Adrenal gland (tissue), 5 donors: ENCODE measurements around the gene ERBB4.

Experiments used
- CTCF ChIP-seq, 6 experiments: fragments of 450-650 bp in 4 of 6; fragments of 200-600 bp in 2 of 6; sonication (generic) in 1 of 6; IDR thresholded peaks; 1 replicate in 5 of 6; 2 replicates in 1 of 6; pipeline versions ENCODE4 v1.5.1 to v1.8.0; 2016 to 2021; ENCODE audit warnings: antibody characterized with exemption in 6 of 6, mild to moderate bottlenecking in 2 of 6, moderate library complexity in 1 of 6
- POLR2A ChIP-seq, 2 donors: fragments of 450-650 bp; IDR thresholded peaks; one replicate each; pipeline ENCODE4 v1.6.1; 2017; ENCODE audit warnings: antibody characterized with exemption in 2 of 2, mild to moderate bottlenecking in 2 of 2, moderate library complexity in 1 of 2
- donor health status: DM: no; HTN: no; CAD: no.

GRCh38 chr2:211994806-211995205 lies 543.8 kb downstream of the ERBB4 start:
- TF ChIP-seq POLR2A (IDR thresholded peaks at IDR 0.05), result no peak
- no peak for TF ChIP-seq CTCF (IDR thresholded peaks at IDR 0.05)
